Umbilical cord (tissue), 2 donors: ENCODE measurements around the gene CYP2E1. TPM values are rescaled to one million over a fixed set of nuclear protein-coding genes. Genes with fewer than 3 reads are reported as not detected.
"Not testable (repeated sequence)": the region's sequence is repeated elsewhere in the genome, so short reads cannot be mapped to it uniquely, and the experiment has no call there.

Experiments used
- DNase-seq: peaks from one replicate; pipeline ENCODE4 v3.0.0-alpha.2; 2015; ENCODE audit warnings: low spot score
- total RNA-seq: library from RNA; depleted of rRNA; stranded (reverse); fragments of >200 nt; gene quantifications from one replicate; pipeline ENCODE4 v1.2.3, GENCODE V29; 2014; ENCODE audit warnings: low replicate concordance; ENCODE audit not compliant: insufficient read depth

The CYP2E1 gene
- total RNA-seq: 0.72 TPM

- no peak for DNase-seq
Observed at GRCh38 chr10:133526957-133527588, at the start of gene CYP2E1. Gene CYP2E1, plus strand, starts transcription at chr10:133527363. Its CDS starts 33 bp downstream, at chr10:133527396.

GRCh38 chr10:133481086-133481643 lies 46.0 kb upstream of the CYP2E1 start:
- no peak for DNase-seq

DNA sequence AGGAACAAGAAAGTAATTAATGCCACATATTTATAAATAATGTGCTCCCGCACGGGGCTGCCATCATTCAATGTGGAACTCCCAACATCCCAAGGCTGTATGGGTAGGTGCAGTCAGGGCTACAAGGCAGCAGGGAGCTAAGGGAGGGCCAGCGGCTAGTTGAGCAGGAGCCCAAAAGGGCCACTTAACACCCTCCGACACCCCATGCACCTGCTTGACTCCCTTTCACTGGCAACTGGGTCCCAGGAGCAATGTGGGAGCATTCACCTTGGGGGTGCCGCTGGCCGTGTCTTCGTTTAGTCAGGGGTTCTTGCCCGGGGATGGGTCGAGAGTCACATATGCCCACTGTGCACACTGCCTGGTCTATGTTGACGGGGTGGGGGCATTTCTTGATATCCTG lies 45.5 kb upstream of the CYP2E1 start:
- no peak for DNase-seq

GRCh38 chr10:133484818-133485217 lies 42.3 kb upstream of the CYP2E1 start:
- no peak for DNase-seq

DNA sequence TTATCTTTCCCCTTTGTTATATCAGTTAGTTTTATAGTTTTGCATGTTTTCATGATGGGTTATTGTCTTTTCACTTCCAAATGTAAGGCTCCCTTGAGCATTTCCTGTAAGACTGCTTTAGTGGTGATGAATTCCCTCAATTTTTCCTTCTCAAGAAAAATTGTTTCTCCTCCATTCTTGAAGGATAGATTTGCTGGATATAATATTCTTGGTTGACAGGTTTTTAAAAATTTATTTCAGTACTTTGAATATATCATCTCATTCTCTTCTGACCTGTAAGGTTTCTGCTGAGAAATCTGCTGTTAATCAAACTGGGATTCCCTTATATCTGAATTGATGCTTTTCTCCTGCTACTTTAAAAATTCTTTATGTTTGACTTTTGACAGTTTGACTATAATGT lies 40.1 kb upstream of the CYP2E1 start:
- no peak for DNase-seq

GRCh38 chr10:133488354-133488753 lies 38.8 kb upstream of the CYP2E1 start:
- DNase-seq: no peak

DNA sequence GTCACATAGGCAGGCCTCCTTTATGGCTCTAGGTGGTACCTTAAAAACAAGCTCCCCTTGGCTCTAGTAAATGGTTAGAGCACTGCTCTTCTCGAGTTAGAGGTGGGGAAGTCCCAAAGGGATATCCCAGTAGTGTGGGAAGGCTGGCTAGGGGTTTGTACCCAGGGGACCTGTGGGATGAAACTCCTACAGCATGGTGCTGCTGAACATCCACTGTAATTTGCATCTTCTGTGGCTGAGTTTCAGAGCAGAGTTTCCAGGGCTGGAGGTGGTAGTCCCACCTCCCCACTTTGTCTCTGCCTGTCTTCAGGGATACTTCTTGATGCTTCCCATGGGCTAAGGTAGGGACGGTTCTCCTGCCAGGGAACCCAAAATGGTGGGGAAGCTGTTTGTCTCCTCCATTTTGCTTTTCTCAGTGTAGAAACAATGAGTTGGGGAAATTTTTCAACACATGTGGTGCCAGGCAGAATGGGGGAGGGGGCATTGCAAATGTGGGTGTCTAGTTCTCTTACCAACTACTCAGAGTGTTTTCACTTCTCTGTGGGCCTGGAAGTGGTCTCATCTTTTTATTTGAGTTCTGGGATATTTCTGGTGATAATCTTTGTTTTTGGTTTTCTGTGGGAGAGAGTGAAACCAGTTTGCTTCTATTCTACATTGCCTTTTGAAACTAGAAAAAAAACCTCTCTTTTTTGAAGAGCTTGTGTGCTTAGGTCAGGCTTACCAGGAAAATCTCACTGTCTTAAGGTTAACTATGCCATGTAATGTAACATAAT lies 37.2 kb upstream of the CYP2E1 start:
- no peak for DNase-seq

DNA sequence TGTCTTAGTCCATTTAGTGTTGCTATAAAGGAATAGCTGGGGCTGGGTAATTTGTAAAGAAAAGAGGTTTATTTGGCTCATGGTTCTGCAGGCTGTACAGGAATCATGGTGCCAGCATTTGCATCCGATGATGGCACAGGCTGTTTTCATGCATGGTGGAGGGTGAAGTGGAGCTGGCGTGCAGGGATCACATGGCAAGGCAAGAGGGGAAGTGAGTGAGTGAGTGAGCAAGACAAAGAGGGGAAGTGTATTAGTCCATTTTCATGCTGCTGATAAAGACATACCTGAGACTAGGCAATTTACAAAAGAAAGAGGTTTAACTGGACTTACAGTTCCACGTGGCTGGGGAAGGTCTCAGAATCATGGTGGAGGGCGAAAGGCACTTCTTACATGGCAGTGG lies 33.6 kb upstream of the CYP2E1 start:
- not testable (repeated sequence) for DNase-seq

DNA sequence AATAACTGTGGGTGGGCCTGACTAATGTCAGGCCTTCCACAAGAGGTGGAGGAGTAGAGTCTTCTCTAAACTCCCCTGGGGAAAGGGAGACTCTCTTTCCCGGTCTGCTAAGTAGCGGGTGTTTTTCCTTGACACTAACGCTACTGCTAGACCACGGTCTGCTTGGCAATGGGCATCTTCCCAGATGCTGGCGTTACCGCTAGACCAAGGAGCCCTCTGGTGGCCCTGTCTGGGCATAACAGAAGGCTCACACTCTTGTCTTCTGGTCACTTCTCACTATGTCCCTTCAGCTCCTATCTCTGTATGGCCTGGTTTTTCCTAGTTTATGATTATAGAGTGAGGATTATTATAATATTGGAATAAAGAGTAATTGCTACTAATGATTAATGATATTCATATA lies 29.8 kb upstream of the CYP2E1 start:
- not testable (repeated sequence) for DNase-seq

DNA sequence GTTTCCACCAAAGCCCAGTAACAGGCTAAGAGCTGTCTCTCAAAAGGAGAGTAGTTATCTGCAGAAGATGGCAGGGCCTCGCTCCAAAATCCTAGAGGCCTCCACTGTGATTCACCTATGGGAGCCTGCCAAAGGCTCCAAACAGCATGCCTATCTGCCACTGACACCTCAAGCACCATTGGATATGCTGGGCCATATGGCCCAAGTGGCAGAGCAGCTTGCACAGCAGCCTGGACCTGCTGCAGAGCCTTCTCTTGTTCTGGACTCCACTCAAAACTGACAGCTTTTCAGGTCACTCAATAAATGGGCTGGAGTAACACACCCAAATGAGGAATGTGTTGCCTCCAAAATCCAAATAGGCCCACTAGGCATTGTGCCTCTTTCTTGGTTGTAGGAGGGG lies 28.0 kb upstream of the CYP2E1 start:
- not testable (repeated sequence) for DNase-seq

- DNase-seq: not testable (repeated sequence)
Observed at GRCh38 chr10:133500897-133501296, 26.3 kb upstream of the CYP2E1 start.

DNA sequence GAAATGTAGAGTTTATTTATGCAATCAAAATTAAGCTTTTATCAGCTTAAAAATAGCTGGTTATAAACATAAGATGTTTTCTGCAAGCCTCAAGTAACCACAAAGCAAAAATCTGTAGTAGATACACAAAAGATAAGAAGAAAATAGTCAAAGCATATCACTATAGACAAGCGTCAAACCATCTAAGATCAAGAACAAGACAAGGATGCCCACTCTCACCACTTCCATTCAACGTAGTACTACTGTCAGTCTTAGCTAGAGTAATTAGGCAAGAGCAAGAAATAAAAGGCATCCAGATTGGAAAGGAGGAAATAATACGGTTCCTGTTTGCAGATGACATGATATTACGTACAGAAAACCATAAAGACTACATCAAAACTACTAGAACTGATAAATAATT lies 17.5 kb upstream of the CYP2E1 start:
- no peak for DNase-seq

- no peak for DNase-seq
Observed at GRCh38 chr10:133511408-133511807, 15.8 kb upstream of the CYP2E1 start.

DNA sequence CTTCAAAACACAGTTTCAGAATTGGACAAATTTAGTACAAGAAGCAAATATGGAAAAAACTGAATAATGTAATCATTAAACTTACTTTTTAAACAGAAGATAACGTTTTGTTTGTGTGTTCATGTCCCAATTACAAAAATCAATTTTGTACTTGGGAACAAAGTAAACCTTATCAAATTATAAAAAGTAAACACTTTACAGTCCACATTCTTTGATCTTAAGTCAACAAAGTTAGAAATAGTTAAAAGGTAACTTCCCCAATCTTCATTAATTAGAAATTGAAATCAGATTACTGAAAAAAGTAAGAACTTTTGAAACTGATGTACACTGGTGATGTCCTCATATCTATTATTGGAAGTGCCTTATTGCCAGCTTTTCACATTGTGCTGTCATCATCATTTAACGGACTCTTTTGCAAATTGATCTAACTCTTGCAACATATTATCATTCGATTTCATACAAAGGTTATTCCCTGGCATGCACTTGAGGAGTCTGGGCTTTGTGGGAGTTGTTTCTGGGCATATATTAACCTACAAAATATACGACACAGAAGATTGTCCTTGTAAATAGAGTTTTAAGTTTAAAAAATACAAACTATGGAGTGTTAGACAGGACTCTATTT lies 15.1 kb upstream of the CYP2E1 start:
- no peak for DNase-seq

GRCh38 chr10:133515471-133515870 lies 11.7 kb upstream of the CYP2E1 start:
- DNase-seq: no peak

GRCh38 chr10:133516057-133516456 lies 11.1 kb upstream of the CYP2E1 start:
- DNase-seq: no peak

GRCh38 chr10:133518517-133518916 lies 8.6 kb upstream of the CYP2E1 start:
- not testable (repeated sequence) for DNase-seq

DNA sequence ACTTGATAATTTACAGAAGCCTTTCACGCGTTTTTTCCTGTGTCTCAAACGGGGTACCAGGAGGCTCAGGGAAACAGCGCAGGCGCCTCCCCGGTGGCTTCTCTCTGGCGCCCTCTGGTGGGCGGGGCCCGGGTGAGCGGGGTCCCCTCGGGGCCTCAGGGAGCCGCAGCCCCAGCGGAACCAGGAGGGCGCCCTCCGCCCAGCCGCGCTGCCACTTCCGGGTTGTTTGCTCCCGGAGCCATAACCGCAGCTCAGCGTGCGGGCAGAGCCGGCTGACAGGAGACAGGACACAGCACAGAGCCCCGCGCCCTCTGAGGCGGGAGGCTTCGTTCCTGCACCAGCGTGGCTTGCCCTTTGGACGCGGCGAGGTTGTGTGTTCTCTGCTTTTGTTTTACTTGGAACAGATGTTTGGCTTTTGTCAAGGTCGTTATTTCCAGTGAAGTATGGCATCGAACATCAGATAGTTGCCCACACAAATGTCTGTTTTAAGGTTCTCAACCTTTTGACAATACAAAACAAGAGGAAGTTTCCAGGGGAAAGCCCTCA lies 6.9 kb upstream of the CYP2E1 start:
- DNase-seq: peak; percentile 2

- no peak for DNase-seq
Observed at GRCh38 chr10:133523631-133524203, 3.4 kb upstream of the CYP2E1 start.

GRCh38 chr10:133525444-133525843 lies 1.7 kb upstream of the CYP2E1 start:
- no peak for DNase-seq

GRCh38 chr10:133527771-133528271 lies 658 bp downstream of the CYP2E1 start:
- DNase-seq: no peak
